Mucosa of rectum (tissue), 2 donors: ENCODE measurements around the gene VKORC1L1.

Experiments used
- H3K27ac ChIP-seq, 2 donors: one replicate each; pipeline ENCODE4 v1.7.0; 2013; ENCODE audit warnings: inconsistent platforms in 2 of 2, low read depth in 2 of 2, low read length in 2 of 2
- H3K27me3 ChIP-seq, 2 donors: one replicate each; pipeline ENCODE4 v1.7.0; 2013; ENCODE audit warnings: low read length in 2 of 2; ENCODE audit not compliant: control insufficient read depth in 2 of 2, insufficient read depth in 2 of 2
- H3K36me3 ChIP-seq, 2 donors: one replicate each; pipeline ENCODE4 v1.7.0; 2013; ENCODE audit warnings: low read length in 2 of 2; ENCODE audit not compliant: control insufficient read depth in 2 of 2, insufficient read depth in 2 of 2
- H3K4me1 ChIP-seq, 2 donors: one replicate each; pipeline ENCODE4 v1.7.0; 2013; ENCODE audit warnings: low read length in 2 of 2, mild to moderate bottlenecking in 1 of 2; ENCODE audit not compliant: control insufficient read depth in 2 of 2, insufficient read depth in 2 of 2
- H3K4me3 ChIP-seq, 2 donors: one replicate each; pipeline ENCODE4 v1.7.0; 2013; ENCODE audit warnings: low read length in 2 of 2
- H3K9ac ChIP-seq, 2 donors: one replicate each; pipeline ENCODE4 v1.7.0; 2013; ENCODE audit warnings: low read length in 2 of 2, low read depth in 1 of 2, mild to moderate bottlenecking in 1 of 2
- H3K9me3 ChIP-seq, 2 donors: one replicate each; pipeline ENCODE4 v1.7.0; 2013; ENCODE audit warnings: low read length in 2 of 2; ENCODE audit not compliant: control insufficient read depth in 2 of 2
- donor health status: healthy.
- donor health status: Normal muscosa, but diverticular disease.

The VKORC1L1 gene

DNA sequence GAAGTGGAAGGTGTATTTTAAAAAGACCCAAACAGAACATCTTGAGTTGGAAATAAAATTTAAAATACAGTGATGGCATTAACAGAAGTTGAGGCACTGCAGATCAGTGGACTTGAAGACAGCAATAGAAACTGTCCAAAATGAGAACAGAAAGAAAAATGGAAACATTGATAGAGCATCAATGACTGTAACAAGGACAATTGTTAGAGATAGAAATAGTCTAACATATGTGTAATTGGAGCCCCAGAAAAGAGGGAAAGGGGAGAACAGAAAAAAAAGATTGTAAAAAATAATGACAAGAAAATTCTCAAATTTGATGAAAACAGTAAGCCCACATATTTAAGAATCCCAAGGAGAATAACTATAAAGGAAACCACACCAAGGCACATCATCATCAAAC is 29.4 kb downstream of the VKORC1L1 start:
- Histone ChIP-seq H3K27ac (no peak overlapping the region), H3K27me3 (no peaks in the 10 kb centered on the region), H3K9ac (no peak overlapping the region), H3K4me3 (no peak overlapping the region), H3K36me3 (peaks cover 0 to 4% of the 10 kb centered on the region in 2 donors), H3K9me3 (no peaks in the 10 kb centered on the region), H3K4me1 (no peaks in the 10 kb centered on the region)

DNA sequence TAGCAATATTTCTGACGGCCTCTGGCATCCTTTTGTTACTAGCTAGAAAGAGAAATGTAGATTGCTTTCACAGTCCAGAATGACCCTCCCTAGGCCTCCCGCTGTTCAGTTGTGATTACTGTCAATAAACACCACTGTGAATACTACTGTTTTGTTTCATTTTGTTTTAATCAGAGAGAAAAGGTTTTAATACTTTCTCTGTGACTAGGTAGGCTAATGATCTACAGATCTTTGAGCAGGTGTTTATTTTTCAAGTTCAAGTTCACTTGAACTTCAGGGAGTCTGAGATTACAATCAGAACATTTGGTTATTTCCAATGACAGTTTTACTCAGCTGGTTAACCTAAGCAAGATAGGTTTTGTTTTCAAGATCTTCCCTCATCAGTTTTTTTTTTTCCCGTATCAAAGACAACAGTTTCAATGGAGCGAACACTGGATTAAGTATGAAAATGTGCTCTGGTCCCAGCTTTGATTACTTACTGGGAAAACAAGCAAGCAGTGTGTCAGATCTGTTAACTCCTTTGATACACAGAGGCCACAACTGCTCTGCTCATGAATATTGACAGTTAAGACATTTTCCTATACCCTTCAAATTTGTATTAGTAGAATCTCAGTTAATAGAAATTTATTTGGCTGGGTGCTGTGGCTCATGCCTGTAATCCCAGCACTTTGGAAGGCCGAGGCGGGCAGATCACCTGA is 34.8 kb downstream of the VKORC1L1 start:
- no peaks in the 10 kb centered on the region for H3K36me3 ChIP-seq
- H3K9me3 ChIP-seq = no peaks in the 10 kb centered on the region
- no peak overlapping the region for H3K27ac ChIP-seq
- H3K4me3 ChIP-seq = no peak overlapping the region
- no peaks in the 10 kb centered on the region for H3K27me3 ChIP-seq
- no peaks in the 10 kb centered on the region for H3K4me1 ChIP-seq
- no peak overlapping the region for H3K9ac ChIP-seq

DNA sequence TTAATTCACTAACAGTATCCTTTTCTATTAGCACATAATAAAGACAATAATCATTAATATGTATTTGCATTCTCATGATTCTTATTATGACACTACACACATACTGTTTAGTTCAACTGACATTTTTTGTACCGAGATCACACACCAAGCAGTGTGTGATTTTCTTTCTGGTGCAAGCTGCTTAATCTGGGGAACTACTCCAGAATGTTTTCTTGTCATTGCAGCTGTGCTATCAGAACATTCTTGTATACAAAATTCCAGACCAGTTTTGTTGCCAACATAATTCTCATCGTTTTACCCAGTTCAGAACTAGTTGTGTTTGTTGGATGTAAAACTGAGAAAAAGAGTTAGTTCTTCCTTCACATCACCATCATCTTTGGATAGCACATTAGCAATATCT is 37.4 kb downstream of the VKORC1L1 start:
- Histone ChIP-seq H3K27ac (no peak overlapping the region), H3K36me3 (no peaks in the 10 kb centered on the region), H3K27me3 (no peaks in the 10 kb centered on the region), H3K4me1 (no peaks in the 10 kb centered on the region), H3K9me3 (no peaks in the 10 kb centered on the region), H3K9ac (no peak overlapping the region), H3K4me3 (no peak overlapping the region)

DNA sequence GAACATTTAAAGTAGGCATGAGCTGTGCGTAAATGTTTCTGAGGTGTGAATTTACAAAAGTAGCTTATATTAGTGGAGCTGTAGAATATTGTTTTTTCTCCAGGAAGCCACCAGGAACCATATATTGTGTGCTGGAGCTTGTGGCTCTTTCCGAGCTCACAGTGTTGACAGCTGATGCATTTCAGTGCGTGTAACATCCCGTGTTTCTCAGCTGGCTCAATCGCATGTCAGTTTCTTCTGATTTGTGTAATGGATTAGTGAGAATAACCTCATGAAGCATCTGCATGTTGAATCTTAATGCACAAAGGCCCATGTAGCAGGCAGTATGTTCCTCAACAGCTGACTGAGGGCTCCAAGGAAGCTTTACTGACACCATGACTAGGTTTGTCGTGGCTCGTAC is 39.4 kb downstream of the VKORC1L1 start:
- no peaks in the 10 kb centered on the region for H3K4me1 ChIP-seq
- H3K9ac ChIP-seq = no peak overlapping the region
- no peak overlapping the region for H3K27ac ChIP-seq
- H3K4me3 ChIP-seq = no peak overlapping the region
- no peaks in the 10 kb centered on the region for H3K36me3 ChIP-seq
- H3K27me3 ChIP-seq = no peaks in the 10 kb centered on the region
- no peaks in the 10 kb centered on the region for H3K9me3 ChIP-seq

DNA sequence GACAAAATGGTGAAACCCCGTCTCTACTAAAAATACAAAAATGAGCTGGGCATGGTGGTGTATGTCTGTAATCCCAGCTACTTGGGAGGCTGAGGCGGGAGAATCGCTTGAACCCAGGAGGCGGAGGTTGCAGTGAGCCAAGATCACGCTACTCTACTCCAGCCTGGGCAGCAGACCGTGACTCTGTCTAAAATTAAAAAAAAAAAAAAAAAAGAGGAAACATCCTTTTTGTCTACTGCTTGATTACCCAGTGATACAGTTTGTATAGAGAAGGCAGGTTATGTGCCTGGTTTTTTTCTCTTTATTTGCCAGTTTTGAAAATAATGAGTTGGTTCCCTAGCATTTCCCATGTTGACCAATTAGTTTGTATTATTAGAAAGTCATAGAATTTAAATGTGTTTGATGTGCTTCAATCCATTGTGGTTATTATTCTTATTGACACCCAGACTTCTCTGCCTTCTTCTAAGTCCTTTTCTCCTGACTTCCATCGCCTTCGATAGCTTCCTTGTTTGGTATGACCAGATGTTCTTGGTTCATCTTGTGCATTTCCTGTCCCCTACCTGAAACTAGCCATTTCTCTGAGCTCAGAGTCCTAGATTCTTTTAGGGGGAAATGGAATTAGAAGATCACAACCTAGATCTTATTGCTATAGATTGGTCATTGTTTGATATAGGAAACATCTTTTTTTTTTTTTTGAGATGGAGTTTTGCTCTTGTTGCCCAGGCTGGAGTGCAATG is 43.2 kb downstream of the VKORC1L1 start:
- Histone ChIP-seq H3K4me3 (no peak overlapping the region), H3K36me3 (no peaks in the 10 kb centered on the region), H3K4me1 (no peaks in the 10 kb centered on the region), H3K27ac (no peak overlapping the region), H3K9me3 (no peaks in the 10 kb centered on the region), H3K9ac (no peak overlapping the region), H3K27me3 (no peaks in the 10 kb centered on the region)

DNA sequence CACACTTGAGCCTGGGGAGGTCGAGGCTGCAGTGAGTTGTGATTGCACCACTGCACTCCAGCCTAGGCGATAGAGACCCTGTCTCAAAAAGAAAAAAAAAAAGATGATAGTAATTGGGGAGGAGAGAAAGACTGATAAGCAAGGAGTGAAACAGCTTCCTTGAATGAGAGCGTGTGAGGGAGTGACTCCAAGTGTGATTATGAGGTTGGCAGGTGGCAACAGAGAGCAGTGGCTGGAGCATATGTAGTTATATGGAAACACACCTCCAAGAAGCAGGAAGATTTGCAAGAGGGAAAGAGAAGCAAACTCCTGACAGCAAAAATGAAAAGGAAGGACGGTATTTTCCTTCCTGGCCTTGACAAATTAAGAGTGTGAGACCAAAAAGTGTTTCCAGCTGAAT is 50.4 kb downstream of the VKORC1L1 start:
- Histone ChIP-seq H3K27me3 (no peaks in the 10 kb centered on the region), H3K9me3 (no peaks in the 10 kb centered on the region), H3K9ac (no peak overlapping the region), H3K27ac (no peak overlapping the region), H3K4me3 (no peak overlapping the region), H3K4me1 (peaks cover 0 to 7% of the 10 kb centered on the region in 2 donors), H3K36me3 (no peaks in the 10 kb centered on the region)

DNA sequence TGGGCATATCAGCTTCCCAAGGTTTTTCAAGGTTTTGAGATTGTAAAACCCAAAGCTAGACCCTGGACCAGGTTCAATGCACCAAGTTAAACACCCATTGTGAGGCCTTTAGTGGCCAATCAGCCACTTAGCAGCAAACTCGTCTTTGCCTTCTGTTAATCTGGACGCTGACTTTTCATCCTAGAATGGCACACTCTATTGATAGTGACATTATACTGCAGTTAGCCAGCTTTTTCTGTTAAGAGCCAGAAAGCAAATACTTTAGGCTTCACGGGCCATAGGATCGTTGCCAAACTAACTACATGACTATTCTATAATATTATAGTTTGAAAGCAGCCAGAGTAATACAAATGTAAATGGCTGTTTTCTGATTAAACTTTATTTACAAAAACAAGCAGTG is 51.3 kb downstream of the VKORC1L1 start:
- Histone ChIP-seq H3K27ac (no peak overlapping the region), H3K4me3 (no peak overlapping the region), H3K4me1 (peaks cover 0 to 7% of the 10 kb centered on the region in 2 donors), H3K9ac (no peak overlapping the region), H3K9me3 (no peaks in the 10 kb centered on the region), H3K27me3 (no peaks in the 10 kb centered on the region), H3K36me3 (no peaks in the 10 kb centered on the region)

DNA sequence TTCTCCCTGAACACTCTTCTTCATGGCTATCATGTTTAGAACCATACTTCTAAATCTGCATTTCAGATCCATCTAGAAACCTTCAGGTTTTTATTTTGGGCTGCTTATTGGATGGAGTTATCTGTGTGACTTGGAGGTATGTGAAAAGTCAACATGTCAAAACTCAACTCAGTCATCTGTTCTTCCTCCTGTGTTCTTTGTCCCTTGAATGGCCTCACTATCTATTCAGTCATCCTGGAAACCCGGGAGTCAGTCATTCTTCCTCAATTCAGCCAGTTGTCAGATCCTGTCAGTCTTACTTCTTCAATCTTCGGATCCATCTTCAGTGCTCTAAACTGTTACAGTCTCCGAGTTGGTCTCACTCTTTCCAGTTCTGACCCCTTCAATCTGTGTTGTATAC is 52.2 kb downstream of the VKORC1L1 start:
- H3K36me3 ChIP-seq = no peaks in the 10 kb centered on the region
- H3K27me3 ChIP-seq = no peaks in the 10 kb centered on the region
- no peak overlapping the region for H3K4me3 ChIP-seq

DNA sequence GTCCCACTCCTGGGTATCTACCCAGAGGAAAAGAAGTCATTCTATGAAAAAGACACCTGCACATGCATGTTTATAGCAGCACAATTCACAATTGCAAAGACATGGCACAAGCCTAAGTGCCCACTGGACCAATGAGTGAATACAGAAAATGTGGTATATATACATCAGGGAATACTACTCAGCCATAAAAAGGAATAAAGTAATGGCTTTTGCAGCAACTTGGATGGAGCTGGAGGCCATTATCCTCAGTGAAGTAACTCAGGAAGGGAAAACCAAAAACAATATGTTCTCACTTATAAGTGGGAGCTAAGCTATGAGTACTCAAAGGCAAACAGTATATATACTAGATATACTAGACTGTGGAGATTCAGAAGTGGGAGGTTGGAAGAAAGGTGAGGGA is 53.7 kb downstream of the VKORC1L1 start:
- no peak overlapping the region for H3K9ac ChIP-seq
- no peaks in the 10 kb centered on the region for H3K27me3 ChIP-seq
- no peaks in the 10 kb centered on the region for H3K36me3 ChIP-seq
- H3K9me3 ChIP-seq = no peaks in the 10 kb centered on the region
- H3K4me1 ChIP-seq = peaks cover 0 to 7% of the 10 kb centered on the region in 2 donors
- H3K4me3 ChIP-seq = no peak overlapping the region
- H3K27ac ChIP-seq = no peak overlapping the region

More for the DNA sequence above, 52.2 kb downstream of the VKORC1L1 start:
- H3K9me3 ChIP-seq = no peaks in the 10 kb centered on the region
- H3K27ac ChIP-seq = no peak overlapping the region
- H3K9ac ChIP-seq = no peak overlapping the region
- peaks cover 0 to 7% of the 10 kb centered on the region in 2 donors for H3K4me1 ChIP-seq

DNA sequence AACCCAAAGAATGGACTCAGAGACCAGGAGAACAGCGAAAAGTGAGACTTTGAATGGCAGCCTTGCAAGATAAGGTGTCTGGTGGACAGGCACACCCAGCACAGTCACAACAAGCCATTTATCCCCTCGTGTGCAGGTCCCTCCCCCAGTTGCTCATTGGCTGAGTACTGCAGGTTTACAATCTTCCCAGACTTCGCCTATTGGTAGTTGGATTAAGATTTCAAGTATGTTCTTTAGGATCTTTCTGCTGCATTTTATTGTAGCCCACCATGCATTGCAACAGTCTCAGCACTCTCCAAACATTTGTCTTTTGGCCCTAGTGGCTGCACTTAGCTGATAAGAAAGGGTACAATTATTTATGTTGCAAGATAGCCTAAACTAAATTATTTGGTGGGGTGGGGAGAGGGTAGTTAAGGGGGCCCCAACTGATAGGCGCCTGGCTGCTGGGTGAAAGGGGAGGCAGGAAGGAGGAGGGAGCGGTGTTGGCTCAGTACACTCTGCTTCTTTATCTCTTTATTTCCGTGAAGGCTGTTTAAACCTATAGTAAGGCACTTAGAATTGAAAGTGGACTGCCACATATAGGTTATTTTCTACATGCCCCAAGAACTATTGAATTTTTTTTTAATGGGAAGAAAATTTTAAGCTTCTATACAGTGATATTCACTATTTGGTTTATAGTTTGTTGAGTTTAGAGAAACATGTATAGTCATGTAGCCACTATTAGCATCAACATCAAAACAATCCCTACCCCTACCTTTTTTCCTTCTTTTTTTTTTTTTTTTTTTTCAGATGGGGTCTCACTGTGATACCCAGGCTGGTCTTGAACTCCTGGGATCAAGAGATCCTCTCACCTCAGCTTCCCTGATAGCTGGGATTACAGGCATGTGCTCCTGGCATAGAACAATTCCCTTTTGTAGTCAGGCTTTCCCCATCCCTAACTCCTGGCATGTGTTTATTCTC is 54.9 kb downstream of the VKORC1L1 start:
- Histone ChIP-seq H3K9me3 (no peaks in the 10 kb centered on the region), H3K36me3 (no peaks in the 10 kb centered on the region), H3K4me3 (no peak overlapping the region), H3K27me3 (no peaks in the 10 kb centered on the region), H3K4me1 (peaks cover 0 to 7% of the 10 kb centered on the region in 2 donors), H3K9ac (no peak overlapping the region), H3K27ac (no peak overlapping the region)
